Daoy (cell line): ENCODE measurements around the gene TIMM50. TPM values are rescaled to one million over a fixed set of nuclear protein-coding genes. Genes with fewer than 3 reads are reported as not detected.
A peak's percentile ranks its signal among the peaks of the same experiment; 100 is the strongest.

Experiments
- DNase-seq: peaks from one replicate; pipeline ENCODE4 v3.0.0-alpha.2; 2015; ENCODE audit warnings: low read depth
- total RNA-seq: library from RNA; depleted of rRNA; stranded (reverse); fragments of >200 nt; shearing (Covaris generic); gene quantifications from 2 replicates; pipeline ENCODE4 v1.2.3, GENCODE V29; 2014; rRNA removed

The TIMM50 gene
- total RNA-seq, 1 experiment from 2014 or later, result 116 TPM

DNA sequence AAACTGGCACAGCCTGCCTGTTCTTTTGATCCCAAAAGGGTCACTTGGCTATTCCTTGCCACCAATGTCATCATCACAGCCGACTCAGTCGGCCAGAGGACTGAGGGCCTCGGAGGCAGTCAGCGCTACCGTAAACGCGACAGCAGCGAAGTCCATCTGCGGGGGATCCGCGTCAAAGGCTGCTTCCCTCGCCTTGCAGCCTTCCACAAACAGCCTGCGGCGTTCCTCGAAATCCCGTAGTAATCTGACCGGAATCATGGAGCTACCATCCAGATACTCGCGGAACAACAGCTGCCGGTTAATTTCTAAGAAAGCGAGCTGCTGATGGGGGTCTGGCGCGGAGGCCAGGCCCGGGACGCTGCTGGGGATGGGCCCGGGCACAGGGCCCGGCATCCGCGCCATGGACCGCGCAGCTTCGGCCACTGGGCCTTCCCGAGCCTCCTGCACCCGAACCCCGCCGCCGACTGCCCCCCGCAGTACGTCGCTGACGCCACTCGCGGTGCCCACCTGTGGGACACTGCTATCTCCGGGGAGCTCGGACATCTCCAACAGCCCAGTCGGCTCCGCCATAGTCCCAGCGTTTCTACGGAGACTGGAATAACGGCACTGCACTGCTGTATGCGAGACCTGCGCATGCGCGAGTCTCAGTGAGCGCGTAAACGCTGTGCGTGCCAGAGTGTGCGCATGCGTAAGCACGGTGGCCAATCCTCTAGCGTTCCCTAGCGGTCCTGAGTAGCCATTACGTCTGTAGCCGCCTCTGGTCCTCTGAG lies 51.8 kb downstream of the TIMM50 start, which contains the start of gene EID2B:
Gene EID2B (minus strand): TSS at position 620 of the 770 bp plus-strand sequence. CDS start 50 bp downstream, at position 570.
- peak; percentile 98 for DNase-seq

DNA sequence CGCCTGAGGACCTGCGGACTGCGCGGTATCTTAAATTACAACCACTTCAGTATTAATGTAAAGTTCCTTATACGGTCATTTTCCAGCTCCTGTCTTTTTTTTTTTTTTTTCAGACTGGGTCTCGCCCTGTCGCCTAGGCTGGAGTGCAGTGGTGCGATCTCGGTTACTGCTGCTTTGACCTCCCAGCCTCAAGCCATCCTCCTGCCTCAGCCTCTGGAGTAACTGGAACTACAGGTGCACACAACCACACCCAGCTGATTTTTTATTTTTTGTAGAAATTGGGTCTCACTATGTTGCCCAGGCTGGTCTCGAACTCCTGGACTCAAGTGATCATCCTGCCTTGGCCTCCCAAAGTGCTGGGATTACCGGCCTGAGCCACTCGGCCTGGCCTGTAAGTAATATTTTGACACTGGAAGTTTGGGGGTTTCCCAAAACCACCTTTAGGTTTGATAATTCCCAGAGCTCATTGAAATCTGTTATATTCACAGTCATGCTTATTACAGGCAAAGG lies 52.4 kb downstream of the TIMM50 start:
- no peak for DNase-seq

DNA sequence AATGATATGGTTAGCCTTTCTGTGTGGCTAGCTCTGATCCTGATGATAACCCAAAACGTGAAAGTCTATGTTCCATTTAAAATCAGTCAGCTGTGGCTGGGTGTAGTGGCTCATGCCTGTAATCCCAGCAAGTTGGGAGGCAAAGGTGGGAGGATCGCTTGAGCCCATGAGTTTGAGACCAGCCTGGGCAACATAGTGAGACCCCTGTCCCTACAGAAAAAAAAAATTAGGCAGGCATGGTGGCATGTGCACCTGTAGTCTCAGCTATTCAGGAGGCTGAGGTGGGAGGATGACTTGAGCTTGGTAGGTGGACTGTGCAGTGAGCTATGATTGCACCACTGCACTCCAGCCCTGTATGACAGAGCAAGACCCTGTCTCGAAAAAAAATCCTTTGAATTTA lies 53.2 kb downstream of the TIMM50 start:
- DNase-seq, result no peak

DNA sequence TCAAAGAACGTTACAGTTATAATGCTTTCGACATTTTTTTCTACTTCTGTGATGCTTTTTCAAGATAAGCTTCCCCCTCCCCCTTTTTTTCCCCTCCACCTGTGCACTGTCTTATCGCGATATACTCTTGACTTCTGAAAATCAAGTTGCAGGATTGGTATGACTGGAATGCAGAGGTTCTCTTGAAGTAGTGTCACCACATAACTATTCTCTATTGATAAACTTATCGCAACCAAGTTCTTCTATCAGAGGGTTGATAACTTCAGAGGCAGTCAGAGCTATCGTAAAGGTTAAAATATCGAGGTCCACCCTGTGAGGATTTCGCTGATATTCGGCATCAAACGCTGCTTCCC lies 58.5 kb downstream of the TIMM50 start:
- DNase-seq, result no peak

DNA sequence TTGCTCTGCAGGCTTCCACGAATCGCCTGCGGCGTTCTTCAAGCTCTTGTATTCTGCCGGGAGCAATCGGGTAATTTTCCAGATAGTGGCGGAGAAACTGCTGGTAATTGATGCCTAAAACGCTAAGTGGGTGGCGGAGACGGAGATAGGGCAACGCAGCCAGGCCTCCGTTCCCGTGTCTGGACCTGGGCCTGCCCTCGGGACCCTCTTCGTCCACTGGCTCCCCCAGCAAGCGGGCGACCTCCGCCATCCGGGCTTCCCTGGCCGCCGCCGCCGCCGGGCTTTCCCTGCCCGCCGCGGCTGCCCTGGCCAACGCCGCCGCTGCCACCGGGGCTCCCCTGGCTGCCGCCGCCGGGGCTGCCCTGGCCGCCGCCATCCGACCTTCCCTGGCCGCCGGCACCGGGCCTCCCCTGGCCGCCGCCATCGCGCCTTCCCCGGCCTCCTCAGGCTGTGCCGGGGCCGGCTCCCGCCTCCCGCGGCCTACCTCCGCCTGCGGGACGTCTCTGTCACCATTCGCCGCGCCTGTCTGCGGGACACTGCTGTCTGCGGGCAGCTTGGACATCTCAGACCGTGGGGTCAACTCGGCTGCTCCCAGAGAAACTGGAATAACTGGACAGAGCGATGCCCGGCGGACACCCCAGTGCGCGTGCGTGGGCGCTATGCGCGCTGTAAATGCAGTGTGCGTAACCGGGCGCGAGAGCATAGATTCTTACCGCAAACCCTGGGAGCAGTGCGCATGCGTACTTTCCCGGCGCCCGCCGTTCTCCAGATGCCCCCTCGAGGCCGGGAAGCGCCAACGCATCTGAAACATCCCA lies 59.1 kb downstream of the TIMM50 start, which contains the start of gene EID2:
Gene EID2 (minus strand): TSS at position 644 of the 815 bp plus-strand sequence. CDS start 82 bp downstream, at position 562.
- peak; percentile 96 for DNase-seq

DNA sequence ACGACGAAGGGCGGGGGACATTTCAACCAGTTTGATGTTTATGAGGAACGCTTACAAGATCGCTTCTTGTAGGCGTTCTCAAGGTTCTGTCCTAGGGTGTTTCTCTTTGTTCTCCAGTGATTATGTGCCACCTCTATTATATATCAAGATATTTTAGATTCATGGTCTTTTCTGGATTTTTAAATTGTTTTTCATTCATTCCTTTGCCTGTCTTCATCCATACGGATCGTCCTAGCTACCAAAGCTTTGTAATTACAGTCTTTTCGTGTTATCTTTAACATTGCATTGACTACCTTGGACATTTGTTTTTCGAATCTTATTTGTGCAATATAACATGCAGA lies 59.7 kb downstream of the TIMM50 start:
- DNase-seq, result no peak

Other genes starting within 250 kb of the TIMM50 start
- not detected in 2 replicates for gene IFNL3, start 235.8 kb upstream of the TIMM50 start, total RNA-seq
- gene IFNL4, start 232.0 kb upstream of the TIMM50 start, total RNA-seq, result not detected in 2 replicates
- not detected in 2 replicates for gene IFNL2, start 212.4 kb upstream of the TIMM50 start, total RNA-seq
- gene IFNL1, start 184.4 kb upstream of the TIMM50 start, total RNA-seq, result not detected in 2 replicates
- 0.65 and 0.74 TPM in 2 replicates for gene LRFN1, start 160.0 kb upstream of the TIMM50 start, total RNA-seq
- 0.23 and 0.83 TPM in 2 replicates for gene GMFG, start 144.8 kb upstream of the TIMM50 start, total RNA-seq
- 55.0 and 57.4 TPM in 2 replicates for gene SAMD4B, start 138.4 kb upstream of the TIMM50 start, total RNA-seq
- 43.2 and 56.7 TPM in 2 replicates for gene PAF1, start 89.7 kb upstream of the TIMM50 start, total RNA-seq
- gene MED29, start 89.5 kb upstream of the TIMM50 start, total RNA-seq, result 20.7 and 41.1 TPM in 2 replicates
- 0.21 and 2.1 TPM in 2 replicates for gene ZFP36, start 74.0 kb upstream of the TIMM50 start, total RNA-seq
- gene PLEKHG2, start 68.2 kb upstream of the TIMM50 start, total RNA-seq, result 3.0 and 6.9 TPM in 2 replicates
- 54.9 and 71.8 TPM in 2 replicates for gene RPS16, start 44.9 kb upstream of the TIMM50 start, total RNA-seq
- 78.7 and 140 TPM in 2 replicates for gene SUPT5H, start 35.3 kb upstream of the TIMM50 start, total RNA-seq
- gene DLL3, start 18.1 kb downstream of the TIMM50 start, total RNA-seq, result 3.6 and 5.0 TPM in 2 replicates
- 0.57 and 6.3 TPM in 2 replicates for gene SELENOV, start 34.3 kb downstream of the TIMM50 start, total RNA-seq
- gene EID2B, start 52.0 kb downstream of the TIMM50 start, total RNA-seq, result 5.7 and 5.8 TPM in 2 replicates
- 13.0 and 16.1 TPM in 2 replicates for gene EID2, start 59.3 kb downstream of the TIMM50 start, total RNA-seq
- not detected in 2 replicates for gene LGALS13, start 121.7 kb downstream of the TIMM50 start, total RNA-seq
- gene LGALS16, start 175.1 kb downstream of the TIMM50 start, total RNA-seq, result not detected in 2 replicates
- not detected in 2 replicates for gene LGALS14, start 223.6 kb downstream of the TIMM50 start, total RNA-seq